CD4-positive, alpha-beta T cell treated with Interleukin-4 for 1 hour (primary cell): ENCODE measurements around the gene LNX1.

Experiments used
- DNase-seq, 2 donors: peaks; one replicate each; pipeline ENCODE4 v3.0.0-alpha.2; 2020 to 2022

The LNX1 gene

GRCh38 chr4:53532521-53532920 is 58.8 kb downstream of the LNX1 start:
- DNase-seq, result no peak

- DNase-seq, result no peak
These were observed 59.6 kb downstream of the LNX1 start for GRCh38 chr4:53531585-53532224.

- DNase-seq, result no peak
These were observed 62.3 kb downstream of the LNX1 start for GRCh38 chr4:53529025-53529424.

- DNase-seq, result no peak
These were observed 63.4 kb downstream of the LNX1 start for GRCh38 chr4:53527930-53528329.

- no peak for DNase-seq
These were observed 64.0 kb downstream of the LNX1 start for GRCh38 chr4:53527326-53527725.

- DNase-seq, result no peak
These were observed 69.0 kb downstream of the LNX1 start for GRCh38 chr4:53522334-53522733.

- no peak for DNase-seq
These were observed 71.2 kb downstream of the LNX1 start for GRCh38 chr4:53520116-53520515.

- DNase-seq, result no peak
These were observed 72.5 kb downstream of the LNX1 start for GRCh38 chr4:53518807-53519206.

- DNase-seq, result no peak
These were observed 76.2 kb downstream of the LNX1 start for GRCh38 chr4:53515076-53515475.

- DNase-seq, result no peak
These were observed 76.8 kb downstream of the LNX1 start for GRCh38 chr4:53514509-53514908.

- DNase-seq, result no peak
These were observed 78.7 kb downstream of the LNX1 start for GRCh38 chr4:53512608-53513007.

- DNase-seq, result no peak
These were observed 80.3 kb downstream of the LNX1 start for GRCh38 chr4:53511014-53511413.

GRCh38 chr4:53510321-53510720 is 81.0 kb downstream of the LNX1 start:
- no peak for DNase-seq

- DNase-seq, result no peak
These were observed 82.8 kb downstream of the LNX1 start for GRCh38 chr4:53508446-53508845.

GRCh38 chr4:53507671-53508286 is 83.5 kb downstream of the LNX1 start:
- DNase-seq, result no peak

- DNase-seq, result no peak
These were observed 84.2 kb downstream of the LNX1 start for GRCh38 chr4:53507058-53507457.

- DNase-seq, result no peak
These were observed 85.3 kb downstream of the LNX1 start for GRCh38 chr4:53505947-53506346.

- DNase-seq, result no peak
These were observed 89.2 kb downstream of the LNX1 start for GRCh38 chr4:53502094-53502493.

- DNase-seq, result no peak
These were observed 89.7 kb downstream of the LNX1 start for GRCh38 chr4:53501561-53501960.

- DNase-seq, result no peak
These were observed 90.7 kb downstream of the LNX1 start for GRCh38 chr4:53500546-53500945.

- DNase-seq, result no peak
These were observed 91.5 kb downstream of the LNX1 start for GRCh38 chr4:53499791-53500190.

GRCh38 chr4:53498706-53499105 is 92.6 kb downstream of the LNX1 start:
- no peak for DNase-seq

- DNase-seq, result no peak
These were observed 93.6 kb downstream of the LNX1 start for GRCh38 chr4:53497487-53498244.

GRCh38 chr4:53494851-53495250 is 96.4 kb downstream of the LNX1 start:
- no peak for DNase-seq
